Epidermal melanocyte (primary cell): Measurements from ENCODE around the gene RAB4A.
A peak's percentile ranks its signal among the peaks of the same experiment; 100 is the strongest.

Experiments used
- DNase-seq: peaks from one replicate; pipeline ENCODE4 v3.0.0; 2011; ENCODE audit warnings: low spot score; ENCODE audit not compliant: insufficient read length

RAB4A gene

GRCh38 chr1:229243638-229244037 lies 27.3 kb upstream of the RAB4A start:
- DNase-seq, result no peak

DNA sequence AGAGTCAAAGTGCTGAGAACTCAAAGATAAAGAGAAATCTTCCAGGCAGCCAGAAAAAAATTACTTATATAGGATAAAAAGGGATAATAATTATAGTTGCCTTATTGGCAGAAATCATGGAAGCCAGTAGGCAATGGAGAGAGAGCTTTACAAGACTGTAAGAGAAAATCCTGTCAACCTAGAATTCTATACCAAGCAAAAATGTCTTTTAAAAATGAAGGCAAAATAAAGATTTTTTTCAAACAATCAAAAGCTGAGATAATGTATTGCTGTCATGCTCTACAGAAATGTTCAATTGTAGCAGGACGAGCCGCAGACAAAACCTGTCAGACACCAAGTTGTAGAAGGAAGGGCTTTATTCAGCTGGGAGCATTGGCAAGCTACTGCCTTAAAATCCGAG lies 26.8 kb upstream of the RAB4A start:
- no peak for DNase-seq

GRCh38 chr1:229247871-229248270 lies 23.0 kb upstream of the RAB4A start:
- DNase-seq, result no peak

DNA sequence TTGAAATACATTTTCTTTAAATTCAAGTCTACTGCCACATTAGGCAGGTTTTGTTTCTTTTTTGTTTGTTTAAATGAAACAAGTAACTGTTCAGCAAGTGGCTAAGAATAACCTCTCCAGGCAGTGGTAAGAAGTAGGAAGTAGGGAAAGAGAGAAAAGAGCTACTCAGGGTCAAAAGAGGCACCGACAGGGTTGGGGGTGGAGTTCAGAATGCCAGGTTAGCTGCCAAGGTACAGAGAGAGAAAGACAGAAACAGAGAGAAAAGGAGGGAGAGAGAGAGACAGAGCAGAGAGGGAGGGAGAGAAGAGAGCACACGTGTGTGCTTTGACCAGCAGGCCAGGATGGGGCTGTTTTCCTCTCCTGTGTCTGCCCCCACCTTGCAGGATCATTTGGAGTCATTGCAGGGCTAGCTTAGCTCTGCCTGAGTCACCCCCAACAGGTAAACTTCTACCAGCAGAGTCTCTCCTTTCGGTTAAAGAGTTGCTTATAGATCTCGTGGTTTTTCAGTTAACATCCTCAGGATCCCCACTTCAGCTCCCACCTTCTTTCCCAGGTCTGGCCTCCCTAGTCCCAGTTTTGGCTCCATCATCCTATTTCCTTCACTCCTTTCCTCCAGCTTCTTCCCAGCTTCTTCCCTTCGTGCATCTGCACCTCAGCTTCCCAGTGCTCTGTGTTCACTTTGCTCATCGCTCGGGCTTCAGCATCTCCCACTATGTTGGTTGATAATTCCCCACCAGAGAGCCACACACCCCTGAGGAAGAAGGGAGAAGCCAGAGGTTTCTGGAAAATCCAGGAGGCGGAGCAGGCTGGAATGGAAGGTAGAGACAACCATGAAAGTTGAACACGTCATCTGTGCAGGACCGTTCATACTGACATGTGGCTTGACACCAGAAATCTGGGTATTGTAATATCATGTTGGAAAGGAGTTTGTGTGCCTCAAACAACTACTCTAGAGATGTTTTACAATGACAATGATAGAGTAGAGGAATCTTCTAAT lies 21.8 kb upstream of the RAB4A start:
- no peak for DNase-seq

- DNase-seq, result no peak
Measured at GRCh38 chr1:229249854-229250644, 20.9 kb upstream of the RAB4A start.

- no peak for DNase-seq
Measured at GRCh38 chr1:229251185-229251584, 19.7 kb upstream of the RAB4A start.

DNA sequence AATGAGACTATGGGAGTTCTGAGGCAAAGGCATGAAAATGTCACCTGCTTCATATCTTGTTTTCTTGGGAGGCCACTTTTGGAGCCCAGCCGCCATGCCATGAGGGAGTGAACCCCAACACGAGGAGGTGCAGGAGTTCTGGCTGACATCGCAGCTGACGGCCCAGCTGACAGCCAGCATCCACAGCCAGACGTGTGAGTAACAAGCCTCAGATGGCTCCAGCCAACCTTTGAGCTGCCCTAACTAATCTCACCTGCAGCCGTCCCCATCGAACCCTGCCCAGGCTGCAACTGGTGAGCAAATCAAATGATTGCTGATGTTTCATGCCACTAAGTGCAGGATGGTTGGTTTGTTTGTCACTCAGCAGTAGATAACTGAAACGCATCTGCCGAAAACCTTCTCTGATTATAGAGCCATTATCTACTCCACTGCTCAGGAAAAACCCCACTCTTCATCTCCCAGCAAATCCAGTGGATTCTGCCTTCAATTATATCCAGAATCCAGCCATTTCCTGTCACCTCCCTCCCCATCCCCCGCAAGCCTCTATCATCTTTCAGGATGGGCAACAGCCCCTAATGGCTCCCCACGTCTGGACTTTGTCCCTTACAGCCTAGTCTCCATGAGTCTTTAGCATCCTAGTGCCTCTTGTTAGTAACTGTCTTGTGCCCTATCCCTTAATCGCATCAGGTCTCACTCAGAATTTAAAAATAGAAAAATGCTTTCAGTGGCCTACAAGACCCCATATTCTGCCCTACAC lies 18.5 kb upstream of the RAB4A start:
- DNase-seq, result no peak

GRCh38 chr1:229253151-229253974 lies 17.5 kb upstream of the RAB4A start:
- DNase-seq, result no peak

DNA sequence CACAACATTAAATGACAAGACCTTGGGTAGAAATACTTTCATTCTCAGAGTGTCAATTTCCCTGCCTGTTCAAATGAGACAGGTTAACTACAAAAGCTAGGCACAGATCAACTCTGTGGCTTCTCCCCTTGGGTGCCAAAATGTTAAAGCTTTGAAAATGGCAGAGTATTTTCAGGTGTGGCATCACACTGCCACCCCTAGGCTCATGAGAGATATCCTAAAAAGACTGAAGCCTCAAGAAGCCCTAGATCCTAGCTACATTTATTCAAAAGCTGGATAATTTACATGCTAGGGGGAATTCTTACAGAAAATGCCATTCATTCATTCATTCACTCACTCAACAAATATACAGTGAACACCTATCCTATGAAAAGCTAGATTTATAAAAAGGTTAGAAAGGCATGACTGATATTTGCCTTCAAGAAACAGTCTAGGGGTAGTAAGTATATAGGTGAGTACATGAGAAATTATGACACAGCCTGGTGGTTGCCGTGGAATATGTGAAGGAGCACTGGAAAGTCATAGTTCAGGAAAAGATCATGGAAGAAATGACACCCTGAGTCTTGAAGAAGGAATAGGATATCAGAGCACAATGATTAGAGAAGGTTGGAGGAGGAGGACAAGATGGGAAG lies 15.9 kb upstream of the RAB4A start:
- DNase-seq, result no peak

DNA sequence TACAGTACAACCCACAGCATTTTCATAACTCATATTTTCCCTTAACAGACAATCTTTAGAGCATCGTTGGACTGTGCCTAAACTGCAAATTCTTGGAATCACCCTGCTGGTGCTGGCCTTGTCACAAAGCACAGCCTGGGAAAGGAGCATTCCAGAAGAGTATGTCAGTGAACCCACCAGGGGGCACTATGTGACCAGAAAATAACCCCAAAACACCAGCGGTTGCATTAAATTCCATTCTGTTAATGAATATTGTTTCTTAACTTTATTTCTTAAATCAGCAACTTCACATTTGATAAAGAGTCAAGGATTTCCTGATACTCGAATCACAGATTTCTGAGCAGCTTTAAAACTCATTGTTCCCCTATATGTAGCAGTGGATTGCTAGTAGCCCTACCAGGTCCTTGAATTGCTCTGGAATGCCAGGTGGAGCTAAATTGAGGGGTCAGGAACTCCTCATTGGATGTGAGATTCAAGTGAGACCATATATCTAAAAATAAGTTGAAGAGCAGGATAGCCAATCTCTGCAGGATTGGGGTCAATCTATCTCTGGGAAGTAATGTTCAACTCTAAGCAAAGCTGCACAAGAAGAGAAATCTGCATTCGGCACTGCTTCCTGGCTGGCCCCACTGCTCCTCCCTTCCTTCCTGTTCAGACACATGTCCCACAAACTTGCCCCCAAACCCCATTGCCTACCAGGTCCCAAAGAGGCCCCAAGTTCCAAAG lies 12.7 kb upstream of the RAB4A start:
- DNase-seq, result peak; percentile 44

DNA sequence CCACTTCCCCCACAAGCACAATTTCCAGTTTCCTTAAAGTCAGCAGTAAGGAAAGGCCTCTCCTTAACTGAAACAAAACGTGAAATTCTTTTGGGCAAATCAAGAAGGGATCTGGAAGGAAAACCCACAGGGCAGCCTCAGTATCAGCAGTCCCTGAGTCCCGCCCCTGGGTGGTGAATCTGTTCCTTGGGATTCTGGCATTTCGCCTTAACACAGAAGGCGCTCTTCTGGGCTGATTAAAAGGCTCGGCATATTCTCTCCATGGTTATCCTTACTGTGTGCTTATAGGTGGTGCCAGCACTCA lies 12.2 kb upstream of the RAB4A start:
- DNase-seq, result no peak

DNA sequence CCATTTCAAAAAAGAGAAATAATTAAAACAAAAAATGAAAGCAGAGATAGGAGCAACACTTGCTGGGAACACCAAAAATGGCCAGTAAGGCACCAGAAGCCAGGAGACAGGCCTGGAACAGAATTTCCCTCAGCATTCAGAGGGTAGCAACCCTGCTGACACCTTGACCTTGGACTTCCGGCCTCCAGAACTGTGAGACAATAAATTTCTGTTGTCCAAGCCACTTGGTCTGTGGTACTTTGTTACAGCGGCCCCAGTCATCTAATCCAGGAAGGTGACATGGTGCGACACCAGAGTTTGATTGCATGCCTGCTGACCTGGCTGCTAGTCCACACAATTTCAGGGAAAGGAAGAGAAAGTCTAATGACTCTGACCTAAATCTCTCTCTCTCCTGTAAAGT lies 10.6 kb upstream of the RAB4A start:
- DNase-seq, result no peak

GRCh38 chr1:229262239-229262638 lies 8.7 kb upstream of the RAB4A start:
- no peak for DNase-seq

DNA sequence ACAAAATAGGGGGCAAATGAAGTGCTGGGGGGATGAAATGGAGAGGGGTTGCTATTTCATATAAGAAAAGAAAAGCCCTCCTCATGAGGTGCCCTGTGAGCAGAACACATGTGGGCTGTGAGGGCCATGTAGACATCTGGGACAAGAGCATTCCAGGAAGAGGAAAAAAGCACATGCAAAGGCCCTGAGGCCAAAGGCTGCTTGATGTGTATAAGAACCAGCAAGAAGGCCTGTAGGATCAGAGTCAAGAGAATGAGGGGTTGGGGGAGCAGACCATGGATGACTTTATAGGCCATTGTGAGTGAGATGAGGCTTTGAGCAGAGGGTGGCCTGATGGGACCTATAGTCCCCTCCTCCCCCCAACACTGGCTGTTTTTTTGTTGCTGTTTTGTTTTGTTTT lies 7.7 kb upstream of the RAB4A start:
- no peak for DNase-seq

DNA sequence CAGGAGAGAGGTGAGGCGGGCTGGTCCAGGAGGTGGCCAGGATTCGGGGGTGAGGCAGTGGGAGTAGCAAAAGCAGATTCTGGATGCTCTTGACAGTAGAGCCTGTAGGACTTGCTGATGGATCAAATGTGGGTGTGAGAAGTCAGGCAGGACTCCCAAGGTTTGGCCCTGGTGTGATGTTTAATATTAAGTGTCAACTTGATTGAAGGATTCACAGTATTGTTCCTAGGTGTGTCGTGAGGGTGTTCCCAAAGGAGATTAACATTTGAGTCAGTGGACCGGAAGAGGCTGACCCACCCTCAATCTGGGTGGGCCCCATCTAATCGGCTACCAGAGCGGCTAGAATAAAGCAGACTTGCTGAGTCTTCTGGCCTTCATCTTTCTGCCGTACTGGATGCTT lies 6.8 kb upstream of the RAB4A start:
- DNase-seq, result no peak

DNA sequence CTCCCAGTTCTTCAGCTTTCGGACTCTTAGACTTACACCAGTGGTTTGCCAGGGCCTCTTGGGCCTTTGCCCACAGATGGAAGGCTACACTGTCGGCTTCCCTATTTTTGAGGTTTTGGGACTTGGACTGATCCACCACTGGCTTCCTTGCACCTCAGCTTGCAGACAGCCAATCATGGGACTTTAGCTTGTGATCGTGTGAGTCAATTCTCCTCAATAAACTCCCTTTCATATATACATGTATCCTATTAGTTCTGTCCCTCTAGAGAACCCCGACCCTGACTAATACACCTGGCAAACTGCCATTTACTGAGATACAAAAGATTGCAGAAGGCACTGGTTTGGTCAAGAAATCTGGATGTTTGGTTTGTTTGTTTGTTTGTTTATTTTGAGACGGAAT lies 6.4 kb upstream of the RAB4A start:
- DNase-seq, result no peak

DNA sequence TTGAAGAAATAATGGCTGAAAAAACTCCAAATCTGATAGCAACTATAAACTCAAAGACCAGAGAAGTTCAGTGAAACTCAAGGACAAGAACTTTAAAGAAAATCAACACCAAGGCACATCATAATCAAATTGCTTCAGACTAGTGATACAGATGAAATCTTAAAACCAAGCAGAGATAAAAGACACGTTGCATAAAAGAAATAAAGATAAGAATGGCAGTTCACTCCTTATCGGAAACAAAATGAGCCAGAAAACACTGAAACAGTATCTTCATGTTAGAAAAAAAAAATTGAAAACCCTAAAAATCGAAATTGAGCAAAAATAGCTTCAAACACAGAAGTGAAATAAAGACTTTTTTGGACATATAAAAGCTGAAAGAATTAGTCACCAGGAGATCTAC lies 4.6 kb upstream of the RAB4A start:
- DNase-seq, result no peak

DNA sequence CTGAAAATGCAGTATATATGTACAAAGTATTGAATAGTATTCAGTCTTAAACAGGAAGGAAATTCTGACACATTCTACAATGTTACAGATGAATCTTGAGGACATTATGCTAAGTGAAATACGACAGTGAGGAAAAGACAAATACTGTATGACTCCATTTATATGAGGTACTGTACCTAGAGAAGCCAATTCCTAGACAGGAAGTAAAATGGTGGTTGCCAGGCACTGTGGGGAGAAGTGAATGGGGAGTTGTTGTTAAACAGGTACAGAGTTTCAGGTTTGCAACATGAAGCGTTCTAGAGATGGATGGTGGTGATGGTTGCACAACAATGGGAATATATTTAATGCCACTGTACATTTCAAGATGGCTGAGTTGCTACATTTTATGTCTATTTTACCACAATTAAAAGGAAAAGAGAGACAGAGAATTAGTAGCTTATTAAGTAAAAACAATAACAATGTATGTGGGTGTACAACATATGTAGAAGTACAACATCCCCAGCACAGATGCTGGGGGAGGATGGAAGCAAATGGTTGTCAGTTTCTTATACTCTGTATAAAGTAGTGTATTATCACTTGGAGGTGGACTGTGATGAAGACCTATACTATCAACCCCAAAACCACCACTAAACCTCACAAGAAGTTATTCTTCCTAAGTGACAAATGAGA lies 3.9 kb upstream of the RAB4A start:
- DNase-seq, result no peak

DNA sequence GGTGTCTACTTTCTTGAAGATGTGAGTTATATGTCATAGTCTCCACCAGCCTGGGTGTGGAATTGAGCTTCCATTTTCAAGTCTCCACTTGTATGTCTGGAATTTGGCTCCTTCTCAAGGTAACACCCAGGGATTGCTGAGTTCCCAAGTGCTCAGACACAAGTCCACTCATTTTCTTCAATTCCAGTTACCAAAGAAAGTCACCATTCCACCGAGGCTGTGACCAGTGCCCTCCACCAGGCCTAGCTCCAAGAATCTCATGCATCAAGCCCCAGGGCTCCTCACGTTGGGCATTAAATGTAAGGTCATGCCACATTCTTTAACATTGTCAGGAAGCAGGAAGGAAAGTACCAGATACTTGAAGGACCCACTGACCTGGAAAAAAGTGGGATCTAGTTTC lies 2.4 kb upstream of the RAB4A start:
- no peak for DNase-seq
